Stimulated activated CD4-positive, alpha-beta T cell treated with anti-CD3 and anti-CD28 coated beads, Interleukin-4, amount 100 ng/mL, for 1 hour (primary cell): ENCODE measurements around the gene PNPLA3.

Source experiments
- DNase-seq: peaks from one replicate; pipeline ENCODE4 v3.0.0-alpha.2; 2020

The PNPLA3 gene, protein sequence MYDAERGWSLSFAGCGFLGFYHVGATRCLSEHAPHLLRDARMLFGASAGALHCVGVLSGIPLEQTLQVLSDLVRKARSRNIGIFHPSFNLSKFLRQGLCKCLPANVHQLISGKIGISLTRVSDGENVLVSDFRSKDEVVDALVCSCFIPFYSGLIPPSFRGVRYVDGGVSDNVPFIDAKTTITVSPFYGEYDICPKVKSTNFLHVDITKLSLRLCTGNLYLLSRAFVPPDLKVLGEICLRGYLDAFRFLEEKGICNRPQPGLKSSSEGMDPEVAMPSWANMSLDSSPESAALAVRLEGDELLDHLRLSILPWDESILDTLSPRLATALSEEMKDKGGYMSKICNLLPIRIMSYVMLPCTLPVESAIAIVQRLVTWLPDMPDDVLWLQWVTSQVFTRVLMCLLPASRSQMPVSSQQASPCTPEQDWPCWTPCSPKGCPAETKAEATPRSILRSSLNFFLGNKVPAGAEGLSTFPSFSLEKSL

DNA sequence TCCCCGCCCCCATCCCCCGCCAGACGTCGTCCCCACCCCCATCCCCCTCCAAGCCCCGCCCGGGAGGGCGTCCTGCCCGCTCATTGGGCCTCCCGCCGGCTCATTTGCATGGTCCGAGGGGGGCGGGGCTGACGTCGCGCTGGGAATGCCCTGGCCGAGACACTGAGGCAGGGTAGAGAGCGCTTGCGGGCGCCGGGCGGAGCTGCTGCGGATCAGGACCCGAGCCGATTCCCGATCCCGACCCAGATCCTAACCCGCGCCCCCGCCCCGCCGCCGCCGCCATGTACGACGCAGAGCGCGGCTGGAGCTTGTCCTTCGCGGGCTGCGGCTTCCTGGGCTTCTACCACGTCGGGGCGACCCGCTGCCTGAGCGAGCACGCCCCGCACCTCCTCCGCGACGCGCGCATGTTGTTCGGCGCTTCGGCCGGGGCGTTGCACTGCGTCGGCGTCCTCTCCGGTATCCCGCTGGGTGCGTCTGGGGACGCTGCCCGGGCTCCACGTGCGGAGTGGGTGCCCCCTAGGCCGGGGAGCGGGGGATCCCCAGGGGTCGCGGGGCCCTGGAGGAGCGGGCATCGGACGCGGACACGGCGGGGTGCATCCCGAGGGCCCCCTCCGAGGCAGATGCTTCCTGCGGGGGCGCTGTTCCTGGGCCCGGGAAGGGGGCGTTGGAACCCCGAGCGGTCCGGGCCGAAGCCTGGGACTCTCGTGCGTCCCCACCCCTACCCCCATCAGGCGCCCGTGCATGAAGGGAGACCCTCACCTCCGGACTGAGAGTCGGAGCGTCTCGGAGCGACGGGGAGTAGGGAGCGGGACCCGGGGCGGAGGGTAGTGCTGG is at the start of gene PNPLA3:
TSS of gene PNPLA3 (plus strand) at position 175 of the 834 bp plus-strand sequence. CDS start at position 282, 107 bp downstream.
- DNase-seq = peak; percentile 85

DNA sequence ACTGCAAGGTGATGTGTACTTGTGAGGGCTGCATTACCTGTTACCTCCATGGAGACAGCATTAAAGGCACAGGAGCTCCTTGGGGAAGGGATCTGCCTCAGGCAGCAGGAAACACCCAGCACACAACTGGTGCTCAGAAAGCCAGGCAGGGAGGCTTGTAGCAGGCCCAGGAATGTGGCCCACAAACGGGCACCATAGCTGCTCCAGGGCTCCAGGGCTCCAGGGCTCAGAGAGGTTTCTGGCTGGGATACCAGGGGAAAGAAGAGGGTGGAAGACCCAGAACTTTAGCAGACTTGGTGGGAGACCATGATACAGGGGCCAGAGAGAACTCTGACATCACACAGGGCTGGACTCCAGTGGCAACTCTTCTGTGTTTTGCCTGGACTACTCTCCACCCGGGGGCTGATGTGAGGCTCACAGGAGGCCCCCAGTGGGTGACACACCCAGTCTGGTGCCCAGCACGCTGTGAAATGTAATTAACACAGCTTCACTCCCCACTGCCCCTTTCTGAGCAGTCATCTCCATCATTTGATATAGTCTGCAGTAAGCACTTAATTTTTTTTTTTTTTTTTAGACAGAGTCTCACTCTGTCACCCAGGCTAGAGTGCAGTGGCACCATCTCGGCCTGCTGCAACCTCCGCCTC is 46.6 kb upstream of the PNPLA3 start:
- no peak for DNase-seq

DNA sequence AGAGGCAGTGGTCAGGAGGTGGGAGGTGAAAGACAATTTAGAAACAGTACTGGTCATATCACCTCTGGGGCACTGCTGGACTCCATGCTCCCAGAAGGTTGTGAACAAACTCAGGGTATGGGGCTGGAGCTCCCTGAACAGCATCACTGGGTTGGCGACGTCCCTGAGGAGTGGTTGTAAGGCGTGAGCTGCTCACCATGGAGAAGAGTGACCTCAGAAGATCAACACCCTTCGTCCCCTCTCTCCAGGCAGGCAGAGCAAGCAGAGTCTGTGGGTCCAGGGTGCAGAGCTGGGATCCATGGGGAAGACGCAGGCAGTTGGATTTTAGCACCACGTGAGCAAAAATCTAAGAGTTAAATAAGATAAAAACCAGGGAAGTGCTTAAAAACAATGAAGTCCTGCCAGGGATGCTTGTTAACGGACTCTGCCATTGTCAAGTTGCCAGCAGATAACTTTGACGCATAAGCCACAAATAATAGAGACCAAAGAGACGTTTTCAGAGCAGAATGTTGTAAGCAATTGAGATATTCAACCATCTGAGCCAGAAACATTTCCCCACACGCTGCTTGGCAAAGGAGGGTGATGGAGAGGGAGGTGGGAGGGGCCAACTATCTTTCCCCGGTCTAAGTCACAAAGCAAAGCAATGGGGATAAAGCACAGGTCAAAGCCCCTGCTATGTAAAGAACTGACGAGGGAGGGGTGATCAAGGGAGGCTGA is 45.4 kb upstream of the PNPLA3 start:
- DNase-seq = no peak

DNA sequence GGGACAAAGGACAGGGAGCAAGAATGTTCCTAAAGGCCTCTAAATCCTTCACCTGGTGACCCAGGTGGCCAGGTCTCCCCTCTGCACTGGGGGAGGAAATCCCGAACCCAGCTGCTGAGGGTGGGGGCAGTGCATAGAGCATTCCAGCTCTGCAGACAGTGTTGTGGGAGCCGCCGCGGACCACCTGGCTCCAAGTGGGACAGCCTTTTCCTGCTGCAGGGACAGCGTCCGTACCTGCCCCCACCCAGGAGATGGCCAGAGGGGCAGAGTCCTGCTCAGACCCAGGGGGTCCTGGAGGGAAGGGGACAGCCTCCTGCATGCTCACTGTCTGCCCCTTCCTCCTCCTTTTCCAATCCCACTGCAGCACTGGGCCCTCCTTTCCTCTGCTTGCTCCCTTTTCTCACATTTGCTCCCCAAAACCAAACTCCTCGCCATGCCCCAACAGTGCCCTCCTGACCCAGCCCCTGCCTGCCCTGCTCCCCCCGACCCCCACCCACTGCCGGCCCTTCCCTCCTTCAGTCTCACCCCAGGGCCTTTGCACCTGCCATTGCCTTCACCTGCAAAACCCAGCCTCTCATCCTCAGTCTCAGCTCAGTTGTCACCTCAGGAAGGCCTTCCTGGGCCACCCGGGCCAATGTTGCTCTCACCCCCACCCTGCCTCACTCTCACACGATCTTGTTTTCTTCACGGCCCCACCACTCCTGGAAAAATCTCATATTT is 44.6 kb upstream of the PNPLA3 start:
- no peak for DNase-seq

DNA sequence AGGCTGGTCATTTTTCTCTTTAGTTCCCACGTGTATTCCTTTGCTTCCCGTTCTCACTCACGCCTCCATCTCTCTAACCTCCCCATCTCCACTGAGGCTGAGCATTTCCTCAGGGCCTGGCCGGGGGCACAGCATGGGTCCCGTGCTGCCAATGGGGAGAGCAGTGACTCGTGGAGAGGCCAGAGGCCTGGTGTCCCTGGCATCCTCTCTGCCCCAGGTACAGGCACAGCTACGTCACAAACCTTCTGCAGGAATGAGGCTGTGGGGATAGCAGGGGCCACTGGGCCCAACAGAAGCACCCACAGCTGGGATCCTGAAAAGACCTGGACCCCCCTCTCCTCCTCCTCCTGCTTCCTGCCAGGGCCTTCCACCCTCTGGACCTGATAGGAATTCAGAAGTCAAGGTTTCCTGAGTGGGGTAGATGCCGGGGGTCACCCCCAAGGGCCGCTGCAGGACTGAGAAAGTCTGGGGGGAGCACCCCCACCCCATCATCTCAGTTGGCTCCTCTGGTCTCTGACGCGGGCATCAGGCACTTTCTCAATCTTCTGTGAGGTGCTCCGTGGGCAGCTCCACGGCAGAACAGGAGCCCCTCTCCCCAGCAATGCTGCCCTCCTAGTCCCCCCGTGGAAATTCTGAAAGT is 43.6 kb upstream of the PNPLA3 start:
- no peak for DNase-seq

DNA sequence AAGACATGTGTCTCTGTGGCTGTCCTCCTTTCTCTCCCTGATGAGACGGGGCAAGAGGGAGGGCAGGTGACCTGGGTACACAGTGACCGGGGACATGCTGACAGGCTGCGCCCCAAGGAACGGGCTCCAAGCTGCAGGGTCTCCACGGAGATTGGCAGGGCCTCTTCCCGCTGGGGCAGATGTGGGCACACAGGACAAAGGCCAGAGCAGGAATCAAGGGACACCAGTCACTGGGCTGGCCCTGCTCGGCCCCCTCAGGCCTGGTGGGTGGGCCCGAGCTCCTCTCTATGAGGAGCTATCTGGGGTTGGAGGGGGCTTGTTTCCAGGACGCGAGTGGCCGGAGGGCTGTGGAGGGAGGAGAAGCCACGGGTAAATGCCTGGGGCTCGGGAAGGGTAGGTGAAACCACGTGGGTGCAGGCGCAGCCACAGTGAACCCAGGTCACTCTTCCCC is 43.0 kb upstream of the PNPLA3 start:
- no peak for DNase-seq

DNA sequence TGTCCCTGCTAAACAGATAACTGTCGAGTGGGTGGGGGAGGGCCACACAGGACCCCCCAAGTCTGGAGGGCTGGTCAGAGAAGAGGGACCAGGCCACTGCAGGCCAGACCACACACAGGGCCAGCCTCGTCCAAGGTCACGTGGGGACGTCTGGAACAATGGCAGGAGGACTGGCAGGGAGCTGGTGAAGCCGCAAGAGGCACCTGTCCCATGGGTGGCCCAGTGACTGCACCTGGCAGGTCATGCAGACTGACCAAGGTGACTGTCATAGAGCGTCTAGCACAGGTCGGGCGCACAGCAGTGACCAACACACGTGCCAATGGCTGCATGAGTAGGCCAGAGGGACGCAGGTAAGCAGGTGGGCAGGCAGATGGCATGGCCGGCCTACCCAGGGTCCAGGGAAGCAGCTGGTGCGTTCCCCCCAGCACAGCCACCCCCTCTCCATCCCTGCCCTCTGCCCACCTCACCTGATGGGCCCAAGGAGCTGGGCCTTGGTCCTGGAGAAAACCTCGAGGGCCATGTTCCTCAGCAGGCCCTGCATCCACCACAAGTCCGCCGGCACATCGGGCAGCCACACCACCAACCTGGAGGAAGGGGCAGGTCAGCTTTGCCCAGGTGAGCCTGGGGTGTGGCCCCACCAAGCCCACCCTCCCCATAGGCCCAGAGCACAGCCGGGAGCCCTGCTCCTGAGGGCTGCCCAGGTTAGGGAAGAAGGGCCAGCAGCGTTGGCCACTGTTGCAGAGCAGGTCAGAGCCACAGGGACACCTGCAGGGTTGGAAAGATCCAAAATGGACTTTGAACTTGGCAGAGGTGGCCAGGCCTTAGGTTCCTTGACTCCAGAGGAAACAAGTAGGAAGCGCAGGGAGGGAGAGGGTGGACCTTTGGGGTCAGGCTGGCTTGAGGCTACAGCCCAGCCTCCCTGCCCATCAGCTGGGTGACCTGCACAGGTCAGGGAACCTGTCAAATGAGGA is 42.2 kb upstream of the PNPLA3 start:
- no peak for DNase-seq

DNA sequence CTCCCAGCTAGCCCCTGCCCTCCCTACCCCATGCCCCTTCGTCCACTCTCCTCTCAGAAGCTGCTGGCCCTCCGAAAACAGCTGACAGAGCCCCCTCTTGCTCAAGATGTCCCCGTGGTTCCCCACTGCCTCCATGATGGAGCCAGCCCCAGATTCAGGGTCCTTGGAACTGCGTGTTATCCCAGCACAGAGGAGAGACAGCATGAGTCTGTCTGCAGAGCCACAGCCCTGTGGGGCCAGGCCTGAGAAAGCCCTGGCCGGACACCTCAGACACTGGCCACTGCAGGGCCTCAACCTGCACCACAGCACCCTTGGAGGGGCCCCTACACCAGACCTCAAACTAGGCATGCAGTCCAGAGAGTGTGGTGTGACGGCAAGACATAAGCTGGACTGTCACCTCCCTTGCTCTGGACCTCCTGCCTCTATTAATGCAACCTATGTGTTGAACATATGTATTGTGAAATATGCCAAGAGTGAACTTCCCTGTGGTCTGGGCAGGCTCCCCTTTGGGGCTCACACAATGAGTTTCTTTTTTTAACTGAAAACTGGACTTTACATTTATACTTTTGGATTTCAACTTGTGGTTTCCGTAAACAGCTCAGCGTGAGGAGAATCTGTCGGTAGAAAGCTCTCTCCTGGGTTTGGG is 41.4 kb upstream of the PNPLA3 start:
- no peak for DNase-seq

DNA sequence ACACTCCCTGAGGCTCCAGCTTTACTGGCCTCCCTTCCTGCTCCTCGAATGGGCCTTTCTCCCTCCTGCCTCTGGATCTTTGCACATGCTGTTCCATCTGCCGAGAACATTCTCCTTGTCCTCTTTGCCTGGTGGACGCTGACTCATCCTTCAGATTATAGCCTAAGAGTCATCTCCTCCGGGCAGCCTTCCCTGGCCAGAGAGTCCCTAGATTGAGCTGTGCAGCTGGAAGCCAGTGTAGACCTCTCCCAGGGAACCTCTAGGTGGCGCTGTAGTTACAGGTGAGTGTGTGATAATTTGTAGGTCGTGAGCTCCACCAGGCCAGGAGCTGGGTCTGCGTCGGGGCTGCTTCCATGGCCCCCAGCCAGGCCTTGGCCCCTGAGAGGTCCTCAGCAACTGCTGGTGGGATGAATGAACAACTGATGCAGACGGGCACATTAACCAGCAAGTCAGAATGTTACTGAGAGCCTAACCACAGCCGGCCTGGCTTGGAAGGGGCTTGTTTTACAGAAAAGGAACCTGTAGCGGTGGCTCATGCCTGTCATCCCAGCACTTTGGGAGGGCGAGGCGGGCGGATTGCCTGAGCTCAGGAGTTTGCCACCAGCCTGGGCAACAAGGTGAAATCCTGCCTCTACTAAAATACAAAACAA is 40.5 kb upstream of the PNPLA3 start:
- peak; percentile 25 for DNase-seq

DNA sequence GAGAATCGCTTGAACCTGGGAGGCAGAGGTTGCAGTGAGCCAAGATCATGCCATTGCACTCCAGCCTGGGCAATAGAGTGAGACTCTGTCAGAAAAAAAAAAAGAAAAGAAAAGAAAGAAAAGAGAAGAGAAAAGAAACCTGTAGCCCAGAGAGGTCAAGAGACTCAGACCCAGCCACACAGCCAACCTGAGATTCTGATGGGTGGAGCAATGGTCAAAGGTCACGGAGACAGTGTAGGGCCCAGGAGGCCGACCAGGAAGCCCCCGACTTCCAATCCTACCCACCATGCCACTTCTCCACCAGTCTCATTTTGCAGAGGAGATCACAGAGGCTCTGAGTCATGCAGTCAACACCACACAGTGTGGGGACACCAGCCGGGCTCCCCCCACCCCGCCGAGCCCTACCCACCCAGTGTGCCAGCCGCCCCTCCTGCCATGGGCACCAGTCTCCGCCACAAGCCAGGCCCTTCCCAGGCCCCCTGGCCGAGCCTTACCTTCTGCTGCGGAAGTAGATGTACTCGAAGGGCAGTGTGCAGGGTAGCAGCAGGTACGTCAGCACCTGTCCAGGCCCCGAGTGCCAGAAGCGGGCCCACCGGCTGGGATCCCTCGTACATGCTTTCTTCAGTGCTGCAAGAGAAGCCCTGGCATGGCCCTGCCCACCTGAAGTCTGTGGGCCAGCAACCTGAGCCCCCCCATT is 39.7 kb upstream of the PNPLA3 start:
- DNase-seq = no peak

DNA sequence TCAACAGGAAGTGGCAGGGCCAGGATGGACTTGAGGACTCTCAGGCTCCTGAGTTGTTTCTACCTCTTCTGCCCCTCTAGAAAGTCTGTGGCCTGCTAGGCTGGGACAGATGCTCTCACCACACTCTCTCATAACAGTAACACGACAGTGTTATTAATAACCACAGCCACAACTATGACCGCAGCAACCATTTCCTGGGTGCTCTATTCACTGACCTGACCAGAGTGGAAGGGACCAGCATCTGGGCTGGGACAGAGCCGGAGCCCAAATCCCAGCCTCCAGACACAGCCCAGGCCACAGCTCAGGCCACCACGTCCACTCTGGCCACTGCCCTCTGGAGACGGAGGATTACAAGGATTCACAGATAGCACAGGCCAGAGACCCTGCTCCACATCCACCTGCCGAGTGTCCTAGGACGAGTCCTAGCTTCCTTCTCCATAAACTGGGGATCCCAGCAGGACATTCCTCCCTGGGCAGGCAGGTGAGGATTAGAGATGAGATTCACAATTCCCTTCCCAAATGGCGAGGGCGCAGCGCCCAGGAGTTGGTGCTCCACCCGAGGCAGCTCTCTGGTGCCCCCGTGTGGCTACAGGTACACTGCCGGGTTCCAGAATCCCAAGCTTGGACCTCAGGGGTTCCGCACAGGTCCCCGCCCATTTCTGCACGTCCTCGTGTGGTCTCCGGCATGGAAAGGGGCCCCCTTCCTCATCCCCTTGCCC is 38.8 kb upstream of the PNPLA3 start:
- peak; percentile 56 for DNase-seq

DNA sequence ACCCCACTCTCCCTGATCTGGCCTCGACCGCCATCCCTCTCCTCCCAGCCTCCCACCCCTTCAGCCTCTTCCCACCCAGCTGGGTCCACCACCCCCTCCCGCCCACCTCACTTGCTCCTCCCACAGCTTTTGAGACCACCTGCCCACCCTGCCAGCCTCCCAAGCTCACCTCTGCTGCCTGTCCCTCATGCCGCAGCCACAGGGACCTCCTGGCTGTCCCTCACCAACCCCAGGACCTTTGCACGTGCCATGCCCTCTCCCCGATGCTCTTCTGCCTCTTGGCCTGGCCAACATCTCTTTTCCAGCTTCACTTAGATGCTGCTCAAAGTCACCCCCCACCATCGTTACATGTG is 38.3 kb upstream of the PNPLA3 start:
- no peak for DNase-seq

DNA sequence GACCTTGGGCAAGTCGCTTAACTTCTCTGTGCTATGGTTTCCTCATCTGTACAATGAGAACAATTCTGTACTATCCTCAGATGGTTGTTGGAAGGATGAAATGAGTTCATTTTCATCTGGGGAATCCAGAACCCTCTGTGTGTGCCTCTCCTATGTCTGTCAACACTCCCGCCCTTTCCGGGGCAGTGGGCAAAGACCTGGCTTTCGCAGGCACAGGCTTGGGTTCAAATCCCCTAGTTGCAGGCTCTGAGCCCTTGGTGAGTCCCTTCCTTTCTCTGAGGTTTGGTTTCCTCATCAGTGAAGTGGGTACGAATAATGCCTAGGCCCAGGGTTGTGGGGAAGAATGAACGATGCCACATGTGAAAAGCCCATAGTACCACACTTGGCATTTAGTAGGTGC is 37.8 kb upstream of the PNPLA3 start:
- no peak for DNase-seq

DNA sequence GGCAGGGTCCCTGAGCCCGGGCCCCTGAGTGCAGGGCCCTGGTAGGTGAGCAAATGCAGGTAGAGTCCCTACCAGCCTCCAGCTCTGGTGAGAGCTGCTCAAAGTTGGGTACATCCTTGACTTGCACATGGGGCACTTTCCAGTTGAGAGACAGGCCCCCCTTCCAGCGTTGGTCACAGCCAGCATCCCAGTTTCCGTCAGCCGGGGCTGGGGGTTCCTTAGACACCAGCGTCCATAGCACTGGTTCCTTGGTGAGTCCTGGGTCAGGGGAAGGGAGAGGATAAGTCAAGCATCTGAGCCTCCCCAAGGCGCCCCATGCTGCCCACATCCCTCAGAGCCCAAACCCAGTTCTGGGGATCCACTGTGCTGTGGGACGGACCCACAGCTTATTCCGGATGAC is 37.4 kb upstream of the PNPLA3 start:
- no peak for DNase-seq

DNA sequence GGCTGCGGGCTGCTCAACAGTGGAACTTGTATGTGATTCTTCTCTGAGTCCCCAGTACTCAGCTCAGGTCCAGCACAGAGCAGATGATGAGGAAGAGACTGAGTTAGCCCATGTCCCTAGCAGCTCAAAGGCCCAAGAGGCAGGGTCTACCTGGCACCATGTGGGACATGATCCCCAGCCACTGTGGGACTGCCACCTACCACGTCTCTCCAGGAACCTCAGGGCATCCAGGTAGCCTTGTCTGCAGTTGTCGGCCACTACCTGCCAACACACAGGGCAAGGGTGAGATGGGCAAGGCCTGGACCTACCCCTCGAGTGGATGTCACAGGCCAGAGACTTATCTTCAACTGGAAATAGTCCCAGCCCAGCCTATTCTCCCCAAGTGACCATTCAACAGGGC is 36.2 kb upstream of the PNPLA3 start:
- DNase-seq = no peak

DNA sequence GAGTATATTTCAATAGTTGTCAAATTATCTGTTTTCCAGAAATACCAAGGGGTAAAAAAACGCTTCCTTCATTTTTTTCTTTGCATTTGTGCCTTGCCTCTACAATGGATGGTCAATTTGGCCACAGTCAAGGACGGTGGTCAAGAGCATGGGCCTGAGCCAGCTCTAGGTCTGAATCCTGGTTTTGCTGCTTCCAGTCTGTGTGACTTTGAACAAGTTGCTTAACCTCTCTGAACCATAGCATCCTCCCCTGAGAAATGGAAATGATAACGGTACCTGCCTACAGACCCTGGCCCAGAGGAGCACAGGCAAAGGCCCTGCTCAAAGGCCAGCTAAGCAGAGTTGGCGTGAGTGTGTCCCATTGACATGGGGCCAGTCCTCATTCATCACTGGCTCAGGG is 34.9 kb upstream of the PNPLA3 start:
- no peak for DNase-seq

DNA sequence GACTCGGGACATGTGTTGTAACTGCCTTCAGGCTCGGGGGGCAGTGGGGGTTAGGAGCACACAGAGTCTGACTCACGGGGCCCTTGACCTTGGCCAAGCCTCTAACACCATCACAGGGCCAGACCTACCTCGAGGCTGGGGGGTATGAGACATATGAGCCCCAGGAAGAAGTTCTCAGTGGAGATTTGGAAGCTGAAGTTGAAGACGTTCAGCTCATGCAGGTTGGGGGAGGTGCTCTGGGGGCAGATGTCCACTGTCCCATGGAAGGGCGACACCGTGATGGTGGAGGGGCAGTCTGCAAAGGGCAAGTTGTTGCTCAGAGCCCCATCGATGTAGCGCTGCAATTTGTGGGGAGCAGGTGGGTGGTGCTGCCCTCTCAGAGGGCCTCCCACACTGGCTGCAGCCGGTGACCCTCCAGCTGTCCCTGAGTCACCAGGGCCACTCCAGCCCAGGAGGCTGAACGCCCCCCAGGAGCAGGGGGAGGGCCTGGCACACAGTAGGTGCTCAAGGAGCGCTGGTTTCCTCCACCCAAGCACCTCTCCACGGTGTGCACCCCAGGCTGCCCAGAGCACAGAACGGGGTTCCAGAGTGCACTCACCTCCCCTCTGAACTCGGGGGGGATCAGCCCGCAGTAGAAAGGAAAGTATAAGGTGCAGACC is 34.3 kb upstream of the PNPLA3 start:
- no peak for DNase-seq
